Measurements from ENCODE around the gene PIK3AP1.
"Not testable (repeated sequence)": the region's sequence is repeated elsewhere in the genome, so short reads cannot be mapped to it uniquely, and the experiment has no call there.

The PIK3AP1 gene, protein sequence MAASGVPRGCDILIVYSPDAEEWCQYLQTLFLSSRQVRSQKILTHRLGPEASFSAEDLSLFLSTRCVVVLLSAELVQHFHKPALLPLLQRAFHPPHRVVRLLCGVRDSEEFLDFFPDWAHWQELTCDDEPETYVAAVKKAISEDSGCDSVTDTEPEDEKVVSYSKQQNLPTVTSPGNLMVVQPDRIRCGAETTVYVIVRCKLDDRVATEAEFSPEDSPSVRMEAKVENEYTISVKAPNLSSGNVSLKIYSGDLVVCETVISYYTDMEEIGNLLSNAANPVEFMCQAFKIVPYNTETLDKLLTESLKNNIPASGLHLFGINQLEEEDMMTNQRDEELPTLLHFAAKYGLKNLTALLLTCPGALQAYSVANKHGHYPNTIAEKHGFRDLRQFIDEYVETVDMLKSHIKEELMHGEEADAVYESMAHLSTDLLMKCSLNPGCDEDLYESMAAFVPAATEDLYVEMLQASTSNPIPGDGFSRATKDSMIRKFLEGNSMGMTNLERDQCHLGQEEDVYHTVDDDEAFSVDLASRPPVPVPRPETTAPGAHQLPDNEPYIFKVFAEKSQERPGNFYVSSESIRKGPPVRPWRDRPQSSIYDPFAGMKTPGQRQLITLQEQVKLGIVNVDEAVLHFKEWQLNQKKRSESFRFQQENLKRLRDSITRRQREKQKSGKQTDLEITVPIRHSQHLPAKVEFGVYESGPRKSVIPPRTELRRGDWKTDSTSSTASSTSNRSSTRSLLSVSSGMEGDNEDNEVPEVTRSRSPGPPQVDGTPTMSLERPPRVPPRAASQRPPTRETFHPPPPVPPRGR

DNA sequence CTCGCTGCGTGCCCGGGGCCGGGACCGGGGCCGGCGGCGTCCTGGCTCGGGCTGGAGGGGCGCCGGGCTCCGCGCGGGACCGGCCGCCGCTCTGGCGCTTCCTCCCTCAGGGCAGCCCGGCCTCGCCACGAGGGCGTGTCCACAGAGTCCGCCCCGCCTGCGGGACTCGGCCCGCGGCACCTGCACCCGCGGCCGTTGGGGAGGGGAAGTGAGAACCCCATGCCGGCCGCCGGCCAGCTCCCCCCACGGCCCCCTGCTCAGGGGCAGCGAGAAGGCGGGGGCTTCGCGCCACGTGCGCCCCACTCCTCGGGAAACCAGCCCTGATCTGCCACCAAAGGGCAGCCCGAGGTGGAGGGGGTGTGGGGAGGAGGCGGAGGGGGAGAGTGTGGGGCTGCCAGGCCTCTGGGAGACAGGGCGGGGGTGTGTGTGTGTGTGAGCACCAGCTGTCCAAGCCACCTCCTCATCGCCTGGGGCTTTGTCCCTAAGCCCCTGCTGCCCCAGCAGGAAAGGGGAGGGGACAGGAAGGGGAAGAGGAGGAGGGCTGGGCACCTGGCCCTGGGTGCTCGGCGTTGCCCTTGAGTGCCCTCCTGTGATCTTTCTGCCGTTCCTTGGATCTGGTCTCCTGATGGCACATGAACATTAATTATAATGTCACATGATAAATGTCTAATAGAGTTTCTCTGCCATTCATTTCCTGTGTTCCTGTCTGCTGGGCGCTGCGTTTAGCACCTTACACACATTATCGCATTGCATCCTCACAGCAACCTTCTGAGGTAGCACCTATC is at the start of gene PIK3AP1:
TSS of gene PIK3AP1 (minus strand) at position 93 of the 785 bp plus-strand sequence. CDS start 120 bp downstream, outside the sequence.
- peak; percentile 54 for DNase-seq

DNA sequence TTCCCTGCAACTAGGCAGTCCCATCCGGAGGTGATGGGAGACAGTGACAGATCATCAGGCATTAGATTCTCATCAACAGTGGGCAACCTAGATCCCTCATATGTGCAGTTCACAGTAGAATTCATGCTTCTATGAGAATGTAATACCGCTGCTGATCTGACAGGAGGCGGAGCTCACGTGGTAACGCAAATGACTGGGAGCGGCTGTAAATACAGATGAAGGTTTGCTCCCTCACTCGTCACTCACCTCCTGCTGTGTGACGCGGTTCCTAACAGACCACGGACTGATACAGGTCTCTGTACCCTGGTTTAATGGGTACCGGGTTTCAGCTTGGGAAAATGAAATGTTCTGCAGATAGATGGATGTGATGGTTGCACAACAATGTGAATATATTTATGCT is 47.8 kb upstream of the PIK3AP1 start:
- no peak for DNase-seq

DNA sequence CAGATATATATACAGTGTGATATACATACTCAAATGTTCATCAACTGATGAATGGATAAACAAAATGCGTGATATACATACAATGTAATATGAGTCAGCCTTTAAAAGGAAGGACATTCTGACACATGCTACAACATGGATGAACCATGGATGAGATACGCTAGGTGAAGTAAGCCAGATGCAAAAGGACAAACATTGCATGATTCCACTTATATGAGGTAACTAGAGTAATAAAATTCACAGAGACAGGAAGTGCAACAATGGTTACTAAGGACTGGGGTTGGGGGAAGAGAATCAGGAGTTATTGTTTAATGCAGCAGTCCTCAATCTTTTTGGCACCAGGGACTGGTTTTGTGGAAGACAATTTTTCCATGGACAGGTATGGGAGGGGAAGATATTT is 47.3 kb upstream of the PIK3AP1 start:
- DNase-seq: no peak

DNA sequence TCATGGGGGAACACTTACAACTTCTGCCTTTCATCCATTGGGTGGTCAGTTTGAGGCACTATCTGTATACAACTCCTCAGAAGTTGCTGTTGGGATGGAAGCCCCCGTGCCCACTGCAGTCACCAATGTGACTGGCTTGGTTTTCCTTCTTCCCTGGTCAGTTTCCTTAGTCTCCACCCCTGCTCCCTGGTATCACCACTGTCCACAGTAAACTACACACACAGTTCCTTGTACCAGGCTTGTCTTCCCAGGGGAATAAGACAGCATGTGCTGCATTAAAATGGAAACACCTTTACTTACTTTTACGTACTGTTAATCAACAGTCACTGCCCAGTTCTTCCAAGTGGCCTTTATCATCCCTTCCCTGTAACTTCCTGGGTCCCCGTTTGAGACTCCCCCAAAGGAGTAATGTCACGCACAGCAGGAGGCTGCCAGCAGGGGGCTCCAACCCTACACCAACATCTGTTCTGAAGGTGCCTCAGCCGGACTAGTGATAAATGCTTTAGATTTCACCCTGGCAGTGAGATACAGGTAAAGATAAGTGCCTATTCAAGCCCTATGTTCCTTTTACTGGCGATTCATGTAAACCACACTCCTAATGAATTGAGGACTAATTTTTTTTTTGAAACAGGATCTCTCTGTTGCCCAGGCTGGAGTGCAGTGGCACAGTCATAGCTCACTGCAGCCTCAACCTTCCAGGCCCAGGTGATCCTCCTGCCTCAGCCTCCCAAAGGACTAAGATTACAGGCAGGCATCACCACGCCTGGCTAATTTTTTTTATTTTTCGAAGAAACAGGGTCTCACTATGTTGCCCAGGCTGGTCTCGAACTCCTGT is 45.3 kb upstream of the PIK3AP1 start:
- peak; percentile 74 for DNase-seq

DNA sequence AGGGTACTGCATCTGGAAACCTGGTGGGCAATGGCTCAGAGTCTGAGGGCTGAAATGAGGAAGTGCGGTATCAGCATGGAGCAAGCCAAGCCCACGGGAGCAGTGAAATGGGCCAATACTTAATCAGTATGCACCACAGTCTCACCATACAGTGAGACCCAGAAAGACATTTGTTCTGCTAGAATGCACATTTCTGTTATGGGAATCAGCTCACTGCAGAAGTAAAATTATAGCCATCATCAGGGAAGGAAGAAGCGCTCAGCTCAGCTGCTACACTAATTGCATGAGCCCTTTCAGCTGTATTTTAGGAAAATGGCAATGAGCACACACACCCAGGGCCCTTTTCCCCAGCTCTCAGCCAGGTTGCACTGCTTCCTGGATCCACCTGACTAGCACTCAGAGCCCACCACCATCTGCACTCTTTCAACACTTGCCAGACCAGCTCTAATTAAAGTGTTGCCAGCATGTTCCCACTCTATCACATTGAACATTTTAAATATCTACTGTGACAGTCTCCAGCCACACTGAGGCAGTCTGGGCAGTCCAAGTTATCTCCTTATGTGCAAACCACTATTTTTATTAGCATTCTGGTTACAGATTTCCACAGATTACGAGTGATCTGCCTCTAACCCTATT is 44.2 kb upstream of the PIK3AP1 start:
- no peak for DNase-seq

DNA sequence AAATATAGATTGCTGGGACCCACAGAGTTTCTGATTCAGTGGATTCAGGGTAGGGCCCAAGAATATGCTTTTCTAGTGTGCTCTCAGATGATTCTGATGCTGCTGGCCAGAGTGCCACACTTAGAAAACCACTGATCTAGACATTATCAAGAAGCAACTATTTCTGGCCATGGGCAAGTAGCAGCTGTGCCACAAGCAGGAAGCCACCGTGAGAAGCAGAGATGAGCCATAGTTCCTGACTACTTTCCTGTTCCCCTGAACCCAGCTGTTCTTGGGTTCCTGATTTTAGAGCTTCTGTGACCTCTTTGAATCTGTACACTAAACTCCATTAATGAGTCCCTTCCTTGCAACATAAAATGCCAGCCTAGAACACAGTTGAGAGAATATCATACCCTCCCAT is 38.1 kb upstream of the PIK3AP1 start:
- no peak for DNase-seq

DNA sequence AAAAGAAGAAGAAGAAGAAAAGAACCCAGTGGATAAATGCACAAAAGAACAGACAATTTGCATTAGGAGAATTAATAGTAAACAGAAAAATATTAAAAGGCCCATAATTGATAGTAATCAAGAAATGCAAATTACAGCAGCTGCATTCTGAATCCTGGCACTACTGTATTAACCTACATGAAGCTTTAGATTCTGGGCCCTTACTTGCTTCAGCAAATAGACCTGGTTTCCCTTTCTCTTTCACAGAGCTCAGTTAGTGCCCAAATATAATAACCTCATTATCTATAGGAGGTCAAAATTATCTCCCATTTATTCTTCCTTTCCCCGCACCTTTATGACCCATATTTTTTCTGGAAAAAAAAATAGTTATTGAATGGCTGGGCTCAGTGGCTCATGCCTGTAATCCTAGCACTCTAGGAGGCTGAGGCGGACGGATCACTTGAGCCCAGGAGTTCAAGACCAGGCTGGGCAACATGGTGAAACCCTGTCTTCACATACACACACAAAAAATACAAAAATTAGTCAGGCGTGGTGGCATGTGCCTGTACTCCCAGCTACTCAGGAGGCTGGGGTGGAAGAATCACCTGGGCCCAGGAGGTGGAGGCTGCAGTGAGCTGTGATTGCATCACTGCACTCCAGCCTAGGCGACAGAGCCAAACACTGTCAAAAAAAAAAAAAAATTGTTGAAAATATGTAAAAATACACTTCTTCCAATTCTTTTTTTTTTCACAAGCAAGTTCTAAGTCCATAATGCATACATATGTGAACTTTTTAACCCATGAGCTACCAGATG is 36.0 kb upstream of the PIK3AP1 start:
- DNase-seq: no peak

DNA sequence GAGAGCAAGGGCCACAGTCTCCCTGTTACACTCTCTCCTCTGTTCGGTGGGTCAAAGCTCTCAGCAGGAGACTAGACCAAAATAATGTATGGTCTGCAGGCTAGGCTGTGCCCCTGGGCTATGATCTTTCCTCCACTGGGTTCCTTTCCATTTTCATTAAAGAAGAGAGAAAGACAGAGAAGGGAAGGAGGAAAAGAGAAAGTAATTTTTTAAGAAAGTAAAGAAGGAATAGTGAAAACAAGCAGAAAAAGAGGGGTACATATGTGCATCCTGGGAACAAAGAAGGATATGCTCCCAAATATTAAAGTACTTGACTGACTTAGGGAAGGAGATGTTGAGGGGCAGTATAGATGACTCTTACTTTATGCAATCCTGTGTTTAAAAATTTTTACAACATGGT is 33.6 kb upstream of the PIK3AP1 start:
- no peak for DNase-seq

DNA sequence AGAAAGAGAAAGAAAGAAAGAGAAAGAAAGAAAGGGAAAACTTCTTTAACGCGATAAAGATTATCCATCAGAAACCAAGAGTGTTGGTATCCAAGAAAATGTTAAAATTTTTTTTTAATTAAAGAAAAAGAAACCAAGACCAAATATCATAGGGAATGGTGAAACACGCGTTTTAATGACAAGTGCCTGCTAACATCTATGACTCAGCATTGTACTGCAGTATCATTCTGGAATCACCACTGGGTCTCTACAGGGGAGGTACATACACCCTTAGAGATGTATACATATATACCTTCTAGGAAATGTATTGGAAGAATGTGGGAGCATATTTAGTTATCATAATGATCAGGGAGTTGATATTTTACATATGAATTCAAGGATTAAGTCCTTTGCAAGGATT is 32.1 kb upstream of the PIK3AP1 start:
- no peak for DNase-seq

DNA sequence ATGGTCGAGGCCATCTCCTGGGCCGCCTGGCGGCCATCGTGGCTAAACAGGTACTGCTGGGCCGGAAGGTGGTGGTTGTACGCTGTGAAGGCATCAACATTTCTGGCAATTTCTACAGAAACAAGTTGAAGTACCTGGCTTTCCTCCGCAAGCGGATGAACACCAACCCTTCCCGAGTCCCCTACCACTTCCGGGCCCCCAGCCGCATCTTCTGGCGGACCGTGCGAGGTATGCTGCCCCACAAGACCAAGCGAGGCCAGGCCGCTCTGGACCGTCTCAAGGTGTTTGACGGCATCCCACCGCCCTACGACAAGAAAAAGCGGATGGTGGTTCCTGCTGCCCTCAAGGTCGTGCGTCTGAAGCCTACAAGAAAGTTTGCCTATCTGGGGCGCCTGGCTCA is 30.0 kb upstream of the PIK3AP1 start:
- DNase-seq: not testable (repeated sequence)

DNA sequence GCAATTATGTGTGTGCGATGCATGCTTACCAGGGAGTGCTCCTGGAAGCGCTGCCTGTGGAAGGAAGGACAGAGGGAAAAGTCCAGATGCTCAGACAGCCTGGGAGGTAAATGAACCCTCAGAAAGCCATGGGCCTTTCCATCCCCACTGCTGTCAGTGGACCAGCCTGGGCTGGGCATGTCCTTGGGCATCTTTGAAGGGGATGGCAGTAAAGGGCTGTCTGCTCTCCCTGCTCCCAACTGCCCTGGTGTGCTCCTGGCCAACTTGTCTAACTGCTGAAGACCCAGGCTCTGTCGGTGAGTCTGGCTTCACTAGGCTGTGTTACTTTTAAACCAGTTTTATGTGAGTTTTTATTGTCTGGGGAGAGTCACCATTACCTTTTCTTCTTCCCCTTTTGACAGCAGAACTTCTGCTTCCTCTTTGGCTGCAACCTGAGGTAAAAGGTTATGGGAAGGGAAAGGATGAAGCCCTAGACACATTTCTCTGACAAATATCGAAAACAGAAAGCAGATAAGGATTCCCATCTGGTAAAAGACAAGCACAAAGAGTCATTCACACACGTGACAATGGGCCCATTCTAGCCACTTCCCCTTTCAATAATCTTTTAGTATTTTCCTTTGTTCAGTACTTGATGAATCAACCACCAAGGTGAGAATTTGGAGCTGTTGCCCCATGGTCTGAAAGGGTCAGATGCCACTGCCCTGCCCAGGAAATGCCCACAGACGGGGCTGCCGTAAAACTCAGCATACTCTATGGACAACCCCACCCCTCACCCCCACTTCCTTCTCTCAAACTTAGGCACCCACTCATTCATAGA is 27.6 kb upstream of the PIK3AP1 start:
- DNase-seq: peak; percentile 23

DNA sequence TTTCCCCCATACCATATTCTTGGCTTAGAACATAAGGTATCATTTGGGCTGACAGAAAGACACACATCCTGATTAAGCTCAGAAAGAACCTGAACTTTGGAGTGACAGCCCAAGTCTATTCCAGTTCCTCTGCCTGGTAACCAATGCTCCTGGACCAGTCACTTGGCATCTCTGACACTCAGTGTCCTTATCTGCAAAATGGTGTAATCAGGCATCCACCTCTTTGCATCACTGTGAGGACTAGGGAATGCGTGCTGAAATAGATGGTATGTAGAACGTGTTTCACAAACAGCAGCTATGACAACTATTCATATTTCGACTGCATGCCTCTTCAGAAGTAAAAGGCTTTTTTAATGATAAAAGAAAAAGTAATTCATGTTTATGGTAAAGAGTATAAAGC is 26.2 kb upstream of the PIK3AP1 start:
- no peak for DNase-seq

DNA sequence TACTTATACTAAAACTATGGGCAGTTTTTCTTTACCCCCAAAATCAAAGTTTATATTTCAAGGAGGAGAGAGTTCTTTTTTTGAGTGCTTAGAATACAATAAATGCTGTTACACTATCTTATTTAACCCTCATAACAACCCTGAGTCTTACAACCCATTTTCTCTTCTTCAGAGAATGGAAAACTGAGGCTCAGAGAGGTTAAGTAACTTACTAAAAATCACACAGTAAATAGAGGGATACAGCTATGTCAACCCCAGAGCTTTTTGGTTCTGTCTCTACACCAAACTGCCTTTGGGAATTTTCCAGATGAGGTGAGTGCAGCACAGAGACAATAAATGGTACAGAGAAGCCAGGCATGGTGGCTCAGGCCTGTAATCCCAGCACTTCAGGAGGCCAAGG is 25.6 kb upstream of the PIK3AP1 start:
- no peak for DNase-seq

DNA sequence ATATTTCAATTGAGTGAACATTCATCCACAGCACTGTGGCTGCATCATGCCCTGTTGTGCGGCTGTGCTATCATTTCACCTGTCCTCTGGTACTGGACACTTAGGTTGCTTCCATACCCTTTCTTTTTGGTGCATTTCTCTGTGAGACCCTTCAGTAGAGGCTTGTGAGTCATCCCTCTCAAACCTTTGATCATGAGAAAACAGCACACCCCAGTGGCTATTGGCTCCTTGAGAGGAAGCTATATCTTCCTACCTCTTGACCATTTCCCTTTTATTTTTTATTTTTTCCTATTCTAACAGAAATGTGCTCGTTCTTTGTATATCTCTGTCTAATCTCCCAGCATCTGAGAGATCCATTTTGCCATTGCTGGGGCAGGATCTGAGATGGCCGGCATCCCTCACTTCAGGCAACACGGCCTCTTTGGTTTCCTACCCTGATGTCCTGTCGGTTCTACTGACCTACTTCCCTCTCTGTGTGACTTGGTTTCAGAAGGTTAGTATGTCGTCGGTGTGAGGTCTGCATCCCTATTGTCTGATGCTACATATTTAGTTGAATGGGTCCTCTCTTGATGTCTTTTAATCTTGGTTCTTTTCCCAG is 23.8 kb upstream of the PIK3AP1 start:
- DNase-seq: no peak

DNA sequence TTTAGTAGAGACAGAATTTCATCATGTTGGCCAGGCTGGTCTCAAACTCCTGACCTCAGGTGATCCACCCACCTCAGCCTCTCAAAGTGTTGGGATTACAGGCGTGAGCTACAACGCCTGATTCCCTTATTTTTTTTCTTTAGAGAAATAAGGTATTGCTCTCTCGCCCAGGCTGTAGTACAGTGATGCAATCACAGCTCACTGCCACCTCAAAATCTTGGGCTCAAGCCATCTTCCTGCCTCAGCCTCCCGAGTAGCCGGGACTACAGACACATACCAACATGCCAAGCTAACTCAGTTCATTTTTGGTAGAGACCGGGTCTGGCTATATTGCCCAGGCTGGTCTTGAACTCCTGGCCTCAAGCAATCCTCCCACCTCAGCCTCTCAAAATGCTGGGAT is 21.2 kb upstream of the PIK3AP1 start:
- DNase-seq: not testable (repeated sequence)

DNA sequence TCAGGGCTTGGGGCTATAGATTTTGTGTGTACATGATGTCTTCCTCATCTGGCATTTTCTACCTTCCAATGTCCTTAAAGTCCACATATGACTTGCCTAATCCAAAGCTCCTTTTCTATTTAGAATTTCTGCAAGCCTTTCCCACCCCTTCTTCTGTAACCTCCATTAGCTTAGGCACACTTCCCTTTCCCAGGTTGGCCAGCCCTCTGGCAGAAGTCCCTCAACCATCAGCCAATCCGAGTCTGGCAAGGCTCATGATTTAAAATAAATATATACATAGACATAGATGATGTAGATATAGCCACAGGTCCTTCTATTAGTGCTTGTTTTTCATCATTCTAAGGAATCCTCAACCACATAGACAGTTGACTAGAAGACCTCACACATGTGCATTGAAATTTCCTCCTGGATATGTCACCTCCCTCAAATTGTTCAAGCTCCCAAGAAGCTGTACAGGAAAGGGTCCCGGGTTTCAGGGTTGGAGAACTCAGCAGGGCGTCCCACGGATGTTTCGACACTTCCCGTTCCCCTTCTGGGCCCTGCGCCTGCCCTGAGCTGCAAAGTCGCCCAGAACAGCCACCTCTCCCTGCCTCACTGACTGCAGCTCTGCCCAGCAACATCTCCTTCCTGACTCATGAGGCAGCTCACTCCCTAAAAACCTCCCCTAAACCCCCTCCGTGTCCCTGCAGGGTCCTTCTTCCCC is 20.4 kb upstream of the PIK3AP1 start:
- DNase-seq: no peak

DNA sequence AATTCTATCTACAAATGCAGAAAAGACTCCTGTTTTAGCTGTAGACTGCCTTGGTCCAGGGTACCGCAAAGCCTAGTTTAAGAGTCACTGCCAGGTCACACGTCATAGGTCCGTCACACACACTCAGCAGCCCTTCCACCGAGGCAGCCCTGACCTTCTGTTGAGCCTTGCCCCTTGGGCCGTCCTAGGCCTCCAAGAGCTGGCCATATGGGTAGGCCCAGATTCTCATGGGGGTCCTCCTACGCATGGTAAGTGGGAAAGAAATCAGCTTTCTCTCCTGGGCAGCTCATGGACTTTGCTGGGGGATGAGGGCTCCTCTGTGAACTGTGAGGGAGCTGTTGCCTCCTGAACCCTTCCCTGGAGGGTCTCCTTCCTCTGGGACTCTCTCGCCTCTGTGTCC is 19.8 kb upstream of the PIK3AP1 start:
- no peak for DNase-seq

DNA sequence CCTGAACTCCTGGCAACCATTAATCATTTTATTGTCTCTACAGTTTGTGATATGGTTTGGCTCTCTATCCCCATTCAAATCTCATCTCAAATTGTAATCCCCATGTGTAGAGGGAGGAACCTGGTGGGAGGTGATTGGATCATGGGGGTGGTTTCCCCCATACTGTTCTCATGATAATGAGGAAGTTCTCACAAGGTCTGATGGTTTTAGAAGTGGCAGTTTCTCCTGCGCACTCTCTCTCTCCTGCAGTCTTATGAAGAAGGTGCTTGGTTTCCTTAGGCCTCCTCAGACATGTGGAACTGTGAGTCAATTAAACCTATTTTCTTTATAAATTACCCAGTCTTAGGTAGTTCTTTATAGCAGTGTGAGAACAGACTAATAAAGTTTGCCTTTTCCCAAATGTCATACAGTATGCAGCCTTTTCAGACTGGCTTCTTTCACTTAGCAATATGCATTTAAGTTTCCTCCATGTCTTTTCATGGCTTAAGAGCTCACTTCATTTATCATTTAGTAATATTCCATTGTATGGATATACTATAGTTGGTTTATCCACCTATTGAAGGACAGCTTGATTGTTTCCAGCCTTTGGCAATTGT is 17.1 kb upstream of the PIK3AP1 start:
- not testable (repeated sequence) for DNase-seq

DNA sequence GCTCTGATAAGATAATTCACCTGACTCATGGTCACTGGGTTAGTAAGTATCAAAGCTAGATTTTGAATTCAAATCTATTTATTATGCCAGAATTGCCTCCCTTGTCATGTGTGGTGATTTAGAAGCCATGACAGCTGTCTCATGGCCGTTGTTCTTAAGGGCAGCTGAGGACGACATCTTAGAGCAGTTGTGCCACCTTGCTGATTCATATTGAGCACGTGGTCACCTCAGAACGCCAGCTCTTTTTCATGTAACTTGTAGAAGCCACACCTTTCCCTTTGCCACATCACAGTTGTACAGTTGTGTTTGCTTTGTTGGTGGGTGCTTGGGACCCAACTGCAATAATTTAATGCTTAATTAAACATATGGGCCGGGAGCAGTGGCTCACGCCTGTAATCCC is 4.3 kb upstream of the PIK3AP1 start:
- no peak for DNase-seq
